ENCODE results near the gene RPS18.

Gene RPS18

DNA sequence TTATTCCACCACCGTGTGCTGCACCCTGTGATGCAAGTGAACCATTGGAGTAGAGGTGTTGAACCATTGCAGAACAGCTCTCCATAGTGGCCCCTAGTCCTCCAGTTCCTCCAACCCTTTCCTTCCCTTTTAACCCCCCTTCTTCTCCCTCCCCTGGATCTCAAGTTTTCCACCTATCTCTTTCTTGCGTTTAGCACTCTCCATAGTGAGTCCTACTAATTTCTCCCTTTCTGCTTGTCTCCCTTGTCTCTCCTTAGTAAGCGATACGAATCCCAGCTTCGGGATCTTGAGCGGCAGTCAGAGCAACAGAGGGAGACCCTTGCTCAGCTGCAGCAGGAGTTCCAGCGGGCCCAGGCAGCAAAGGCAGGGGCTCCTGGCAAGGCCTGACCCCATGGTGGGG lies 18.6 kb downstream of the RPS18 start:
- Histone ChIP-seq H3K9me2 (replicated peaks; ENCODE audit: control insufficient read depth, low read length) (no peaks in the 10 kb centered on the region), H3K36me3 (ENCODE audit: control insufficient read depth, low read length) (peaks cover 72% of the 10 kb centered on the region), H3K4me3 (ENCODE audit: low read length) (peak overlapping the region; percentile 93), H3K27me3 (ENCODE audit: control insufficient read depth, low read length) (no peaks in the 10 kb centered on the region), H3F3A (ENCODE audit: control insufficient read depth, insufficient read depth) (peaks cover 11% of the 10 kb centered on the region; the same call in 1 of the 2 replicates), H3K79me2 (ENCODE audit: control insufficient read depth, low read length) (peaks cover 55% of the 10 kb centered on the region), H3K4me1 (ENCODE audit: control insufficient read depth, low read length) (peaks cover 25% of the 10 kb centered on the region), H4K20me1 (ENCODE audit: control insufficient read depth, insufficient read depth, low read depth, low read length) (no peaks in the 10 kb centered on the region), H3K4me2 (ENCODE audit: low read length) (peak overlapping the region; percentile 87), H3K27ac (ENCODE audit: low read depth, low read length) (0 out of 2 replicates have a peak overlapping the region, but pooled peaks have one; percentile 35), H3K9me3 (ENCODE audit: control insufficient read depth, insufficient read depth, low read length) (no peaks in the 10 kb centered on the region)
- TF ChIP-seq, protein P1, sequence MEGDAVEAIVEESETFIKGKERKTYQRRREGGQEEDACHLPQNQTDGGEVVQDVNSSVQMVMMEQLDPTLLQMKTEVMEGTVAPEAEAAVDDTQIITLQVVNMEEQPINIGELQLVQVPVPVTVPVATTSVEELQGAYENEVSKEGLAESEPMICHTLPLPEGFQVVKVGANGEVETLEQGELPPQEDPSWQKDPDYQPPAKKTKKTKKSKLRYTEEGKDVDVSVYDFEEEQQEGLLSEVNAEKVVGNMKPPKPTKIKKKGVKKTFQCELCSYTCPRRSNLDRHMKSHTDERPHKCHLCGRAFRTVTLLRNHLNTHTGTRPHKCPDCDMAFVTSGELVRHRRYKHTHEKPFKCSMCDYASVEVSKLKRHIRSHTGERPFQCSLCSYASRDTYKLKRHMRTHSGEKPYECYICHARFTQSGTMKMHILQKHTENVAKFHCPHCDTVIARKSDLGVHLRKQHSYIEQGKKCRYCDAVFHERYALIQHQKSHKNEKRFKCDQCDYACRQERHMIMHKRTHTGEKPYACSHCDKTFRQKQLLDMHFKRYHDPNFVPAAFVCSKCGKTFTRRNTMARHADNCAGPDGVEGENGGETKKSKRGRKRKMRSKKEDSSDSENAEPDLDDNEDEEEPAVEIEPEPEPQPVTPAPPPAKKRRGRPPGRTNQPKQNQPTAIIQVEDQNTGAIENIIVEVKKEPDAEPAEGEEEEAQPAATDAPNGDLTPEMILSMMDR (IDR thresholded peaks at IDR 0.05; ENCODE audit: low read depth, low read length, poor library complexity, severe bottlenecking): no peak
- no peak for TF ChIP-seq EZH2phosphoT487 (IDR thresholded peaks at IDR 0.05; ENCODE audit: borderline replicate concordance, low read length)

DNA sequence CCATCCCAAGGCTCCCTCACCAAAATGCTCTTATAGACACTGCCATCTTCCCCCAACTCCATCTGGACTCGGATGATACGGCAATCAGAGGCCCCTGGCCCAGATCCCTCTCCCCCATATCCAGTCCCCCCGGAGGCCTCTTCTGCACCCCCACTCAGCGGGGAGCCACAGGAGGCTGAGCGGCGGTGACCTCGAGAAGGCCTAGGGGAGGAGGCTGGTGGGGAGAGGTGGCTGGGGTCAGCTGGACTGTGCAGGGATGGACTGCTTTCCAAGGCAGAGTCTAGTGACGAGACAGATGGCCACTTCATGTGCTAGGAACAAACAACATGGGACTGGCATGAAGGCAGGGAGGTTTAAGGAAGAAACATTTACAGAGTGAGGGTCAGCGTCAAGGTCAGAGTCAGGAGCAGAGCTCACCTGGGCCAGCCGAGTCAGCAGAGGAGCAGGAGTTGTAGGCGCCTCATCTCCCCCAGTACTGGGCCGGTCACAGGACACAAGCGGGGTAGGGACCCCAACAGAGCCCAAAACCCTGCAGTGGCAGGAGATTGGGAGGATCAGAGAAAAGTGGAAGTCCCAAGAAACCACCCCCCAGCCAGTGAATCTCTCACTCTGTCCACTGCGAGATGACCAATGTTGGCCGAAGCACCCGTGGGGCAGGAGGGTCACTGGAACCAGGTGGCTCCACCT lies 21.3 kb downstream of the RPS18 start:
- Histone ChIP-seq H3K4me3 (ENCODE audit: low read length) (no peak overlapping the region), H3K27ac (ENCODE audit: low read depth, low read length) (no peak overlapping the region), H4K20me1 (ENCODE audit: control insufficient read depth, insufficient read depth, low read depth, low read length) (no peaks in the 10 kb centered on the region), H3F3A (ENCODE audit: control insufficient read depth, insufficient read depth) (peaks cover 11% of the 10 kb centered on the region; the same call in 1 of the 2 replicates), H3K79me2 (ENCODE audit: control insufficient read depth, low read length) (peaks cover 48% of the 10 kb centered on the region), H3K36me3 (ENCODE audit: control insufficient read depth, low read length) (peaks cover 69% of the 10 kb centered on the region), H3K27me3 (ENCODE audit: control insufficient read depth, low read length) (no peaks in the 10 kb centered on the region), H3K9me2 (replicated peaks; ENCODE audit: control insufficient read depth, low read length) (no peaks in the 10 kb centered on the region), H3K9me3 (ENCODE audit: control insufficient read depth, insufficient read depth, low read length) (no peaks in the 10 kb centered on the region), H3K4me2 (ENCODE audit: low read length) (no peak overlapping the region), H3K4me1 (ENCODE audit: control insufficient read depth, low read length) (peaks cover 25% of the 10 kb centered on the region)
- TF ChIP-seq, protein P1 (IDR thresholded peaks at IDR 0.05; ENCODE audit: low read depth, low read length, poor library complexity, severe bottlenecking): no peak
- no peak for TF ChIP-seq EZH2phosphoT487 (IDR thresholded peaks at IDR 0.05; ENCODE audit: borderline replicate concordance, low read length)

DNA sequence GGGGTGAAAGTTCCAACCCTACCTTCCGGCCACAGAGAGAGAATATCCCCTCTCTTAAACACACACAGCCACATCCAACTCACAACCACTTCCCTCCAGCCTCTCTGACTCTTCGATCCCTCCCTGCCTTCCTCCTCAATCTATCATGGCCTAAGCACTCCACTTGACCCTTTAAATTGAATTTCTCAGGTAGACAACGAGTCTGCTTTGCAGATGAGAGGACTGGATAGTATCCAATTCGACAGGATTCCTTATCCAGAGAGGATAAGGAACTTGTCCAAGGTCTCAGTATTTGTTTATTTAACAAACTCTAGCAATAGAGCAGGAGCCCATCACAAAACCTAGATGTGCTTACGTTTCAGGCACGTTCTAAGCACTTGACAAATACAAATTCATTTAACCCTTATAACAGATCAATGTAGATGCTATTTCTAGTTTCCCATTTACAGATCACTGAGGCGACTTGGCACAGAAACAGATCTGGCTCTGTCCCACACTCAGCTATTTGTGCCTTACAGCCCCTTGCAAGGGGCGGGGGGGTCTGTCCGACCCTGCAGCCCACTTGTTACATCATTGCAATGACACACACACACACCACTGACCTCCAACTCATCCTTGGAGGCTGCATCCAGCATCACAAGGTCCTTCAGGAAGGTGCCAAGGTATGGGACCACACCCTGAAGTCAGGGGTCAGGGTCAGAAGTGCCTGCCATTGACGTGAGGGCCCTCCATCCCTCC lies 22.4 kb downstream of the RPS18 start:
- no peak overlapping the region for H3K4me3 ChIP-seq (ENCODE audit: low read length)
- H3F3A ChIP-seq (ENCODE audit: control insufficient read depth, insufficient read depth): peaks cover 14% of the 10 kb centered on the region; the same call in 1 of the 2 replicates
- no peaks in the 10 kb centered on the region for H3K27me3 ChIP-seq (ENCODE audit: control insufficient read depth, low read length)
- H3K9me2 ChIP-seq (replicated peaks; ENCODE audit: control insufficient read depth, low read length): no peaks in the 10 kb centered on the region
- peaks cover 23% of the 10 kb centered on the region for H3K4me1 ChIP-seq (ENCODE audit: control insufficient read depth, low read length)
- H3K36me3 ChIP-seq (ENCODE audit: control insufficient read depth, low read length): peaks cover 67% of the 10 kb centered on the region
- no peaks in the 10 kb centered on the region for H3K9me3 ChIP-seq (ENCODE audit: control insufficient read depth, insufficient read depth, low read length)
- H3K27ac ChIP-seq (ENCODE audit: low read depth, low read length): no peak overlapping the region
- no peak for TF ChIP-seq EZH2phosphoT487 (IDR thresholded peaks at IDR 0.05; ENCODE audit: borderline replicate concordance, low read length)
- TF ChIP-seq, protein P1 (IDR thresholded peaks at IDR 0.05; ENCODE audit: low read depth, low read length, poor library complexity, severe bottlenecking): no peak
- H4K20me1 ChIP-seq (ENCODE audit: control insufficient read depth, insufficient read depth, low read depth, low read length): no peaks in the 10 kb centered on the region
- H3K79me2 ChIP-seq (ENCODE audit: control insufficient read depth, low read length): peaks cover 40% of the 10 kb centered on the region
- no peak overlapping the region for H3K4me2 ChIP-seq (ENCODE audit: low read length)

Data from DOHH2 (cell line).